ENCODE measurements around the gene LCTL. TPM values are rescaled to one million over a fixed set of nuclear protein-coding genes. Genes with fewer than 3 reads are reported as not detected.

Gene LCTL
- total RNA-seq, 1 donor from 2014 or later: 0.50 TPM

GRCh38 chr15:66595332-66595731 lies 29.5 kb upstream of the LCTL start:
- Mint-ChIP-seq H3K36me3 (ENCODE audit: low read depth) (no peaks in the 10 kb centered on the region), H3K27me3 (ENCODE audit: low read depth) (peaks cover 4% of the 10 kb centered on the region), H3K9me3 (ENCODE audit: low read depth) (no peaks in the 10 kb centered on the region), H3K27ac (ENCODE audit: unreplicated experiment) (no peak overlapping the region), H3K4me3 (ENCODE audit: unreplicated experiment) (no peak overlapping the region), H3K4me1 (ENCODE audit: low read depth) (no peaks in the 10 kb centered on the region)
- DNase-seq (ENCODE audit: low spot score): no peak
- TF ChIP-seq CTCF (IDR thresholded peaks at IDR 0.05): no peak

- Mint-ChIP-seq H3K27me3 (ENCODE audit: low read depth) (peaks cover 4% of the 10 kb centered on the region), H3K27ac (ENCODE audit: unreplicated experiment) (no peak overlapping the region), H3K4me1 (ENCODE audit: low read depth) (no peaks in the 10 kb centered on the region), H3K4me3 (ENCODE audit: unreplicated experiment) (no peak overlapping the region), H3K36me3 (ENCODE audit: low read depth) (no peaks in the 10 kb centered on the region), H3K9me3 (ENCODE audit: low read depth) (no peaks in the 10 kb centered on the region)
- no peak for TF ChIP-seq CTCF (IDR thresholded peaks at IDR 0.05)
- DNase-seq (ENCODE audit: low spot score): no peak
Measured at GRCh38 chr15:66594836-66595235, 29.0 kb upstream of the LCTL start.

GRCh38 chr15:66594344-66594743 lies 28.5 kb upstream of the LCTL start:
- no peak for TF ChIP-seq CTCF (IDR thresholded peaks at IDR 0.05)
- H3K27me3 Mint-ChIP-seq (ENCODE audit: low read depth): peaks cover 4% of the 10 kb centered on the region
- no peak overlapping the region for H3K4me3 Mint-ChIP-seq (ENCODE audit: unreplicated experiment)
- no peak for DNase-seq (ENCODE audit: low spot score)
- no peaks in the 10 kb centered on the region for H3K4me1 Mint-ChIP-seq (ENCODE audit: low read depth)
- H3K36me3 Mint-ChIP-seq (ENCODE audit: low read depth): no peaks in the 10 kb centered on the region
- no peak overlapping the region for H3K27ac Mint-ChIP-seq (ENCODE audit: unreplicated experiment)
- H3K9me3 Mint-ChIP-seq (ENCODE audit: low read depth): no peaks in the 10 kb centered on the region

- H3K4me1 Mint-ChIP-seq (ENCODE audit: low read depth): no peaks in the 10 kb centered on the region
- peaks cover 4% of the 10 kb centered on the region for H3K27me3 Mint-ChIP-seq (ENCODE audit: low read depth)
- TF ChIP-seq CTCF (IDR thresholded peaks at IDR 0.05): no peak
- H3K36me3 Mint-ChIP-seq (ENCODE audit: low read depth): no peaks in the 10 kb centered on the region
- DNase-seq (ENCODE audit: low spot score): no peak
- no peak overlapping the region for H3K27ac Mint-ChIP-seq (ENCODE audit: unreplicated experiment)
- no peaks in the 10 kb centered on the region for H3K9me3 Mint-ChIP-seq (ENCODE audit: low read depth)
- H3K4me3 Mint-ChIP-seq (ENCODE audit: unreplicated experiment): no peak overlapping the region
Measured at GRCh38 chr15:66593219-66593780, 27.5 kb upstream of the LCTL start.

GRCh38 chr15:66592505-66593218 lies 26.9 kb upstream of the LCTL start:
- Mint-ChIP-seq H3K4me1 (ENCODE audit: low read depth) (no peaks in the 10 kb centered on the region), H3K9me3 (ENCODE audit: low read depth) (no peaks in the 10 kb centered on the region), H3K27ac (ENCODE audit: unreplicated experiment) (no peak overlapping the region), H3K27me3 (ENCODE audit: low read depth) (peaks cover 7% of the 10 kb centered on the region), H3K4me3 (ENCODE audit: unreplicated experiment) (no peak overlapping the region), H3K36me3 (ENCODE audit: low read depth) (no peaks in the 10 kb centered on the region)
- no peak for TF ChIP-seq CTCF (IDR thresholded peaks at IDR 0.05)
- no peak for DNase-seq (ENCODE audit: low spot score)

All from chondrocyte (in vitro differentiated cells).